NK-92 (cell line): Measurements from ENCODE around the gene CEP70.
"Not testable (repeated sequence)": the region's sequence is repeated elsewhere in the genome, so short reads cannot be mapped to it uniquely, and the experiment has no call there.

Source experiments
- DNase-seq: peaks from one replicate; lab custom pipeline; 2025; ENCODE audit not compliant: unreplicated experiment; lab: John Stamatoyannopoulos, UW

The CEP70 gene

DNA sequence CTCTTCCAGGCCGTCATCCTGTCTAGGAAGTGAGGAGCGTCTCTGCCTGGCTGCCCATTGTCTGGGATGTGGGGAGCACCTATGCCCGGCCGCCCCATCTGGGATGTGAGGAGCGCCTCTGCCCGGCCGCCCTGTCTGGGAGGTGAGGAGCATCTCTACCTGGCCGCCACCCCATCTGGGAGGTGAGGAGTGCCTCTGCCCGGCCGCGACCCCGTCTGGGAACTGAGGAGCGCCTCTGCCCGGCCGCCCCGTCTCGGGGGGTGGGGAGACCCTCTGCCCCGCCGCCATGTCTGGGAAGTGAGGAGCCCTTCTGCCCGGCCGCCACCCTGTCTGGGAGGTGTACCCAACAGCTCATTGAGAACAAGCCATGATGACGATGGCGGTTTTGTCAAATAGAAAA, 72.6 kb downstream of the CEP70 start:
- not testable (repeated sequence) for DNase-seq

DNA sequence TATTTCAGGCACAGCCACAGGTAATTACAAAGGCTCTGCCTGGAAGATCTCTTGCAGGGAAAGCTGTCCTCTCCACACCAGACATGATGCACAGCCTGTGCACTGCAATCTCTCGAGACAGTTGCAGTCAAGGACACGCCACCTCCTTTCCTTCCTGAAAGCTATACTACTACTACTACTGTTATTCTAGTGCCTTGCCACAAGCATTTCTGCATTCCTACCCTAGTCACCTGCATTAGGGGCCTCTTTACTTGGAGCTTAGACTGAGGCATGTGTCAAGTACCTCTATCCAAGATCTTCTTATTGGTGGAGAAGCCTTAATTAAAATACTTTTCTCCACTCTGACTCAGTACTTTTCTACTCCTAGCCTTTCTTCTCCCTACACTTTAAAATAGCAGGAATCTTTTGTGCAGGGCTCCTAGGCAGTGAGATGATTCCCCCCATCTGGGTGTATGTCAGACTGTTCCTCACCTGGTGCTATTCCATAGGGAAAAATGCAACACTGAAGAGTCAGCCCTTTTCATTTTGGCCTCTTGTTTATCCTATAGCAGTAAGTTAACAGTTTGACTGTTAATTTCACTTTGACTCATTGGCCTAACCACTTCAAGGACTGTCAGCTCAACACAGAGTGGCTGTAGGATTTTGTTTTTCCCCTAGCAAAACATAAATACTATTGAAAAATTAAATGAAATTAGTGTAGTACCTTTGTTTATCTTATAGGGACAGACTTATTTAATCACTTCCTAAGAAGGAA, 80.8 kb downstream of the CEP70 start:
- no peak for DNase-seq

GRCh38 chr3:138511945-138512344, 82.1 kb downstream of the CEP70 start:
- DNase-seq = no peak

DNA sequence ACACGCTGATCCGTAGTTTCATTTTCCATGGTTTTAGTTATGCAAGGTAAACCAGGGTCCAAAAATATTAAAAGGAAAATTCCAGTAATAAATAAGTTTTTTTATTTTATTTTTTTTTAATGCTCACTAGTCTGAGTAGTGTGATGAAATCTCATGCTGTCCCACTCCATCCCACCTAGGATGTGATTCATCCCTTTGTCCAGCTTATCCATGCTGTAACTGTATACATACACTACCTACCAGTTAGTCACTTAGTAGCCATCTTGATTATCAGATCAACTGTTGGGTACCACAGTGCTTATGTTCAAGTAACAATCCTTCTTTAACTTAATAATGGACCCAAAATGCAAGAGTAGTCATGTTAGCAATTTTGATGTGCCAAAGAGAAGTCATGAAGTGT, 84.5 kb downstream of the CEP70 start:
- no peak for DNase-seq

DNA sequence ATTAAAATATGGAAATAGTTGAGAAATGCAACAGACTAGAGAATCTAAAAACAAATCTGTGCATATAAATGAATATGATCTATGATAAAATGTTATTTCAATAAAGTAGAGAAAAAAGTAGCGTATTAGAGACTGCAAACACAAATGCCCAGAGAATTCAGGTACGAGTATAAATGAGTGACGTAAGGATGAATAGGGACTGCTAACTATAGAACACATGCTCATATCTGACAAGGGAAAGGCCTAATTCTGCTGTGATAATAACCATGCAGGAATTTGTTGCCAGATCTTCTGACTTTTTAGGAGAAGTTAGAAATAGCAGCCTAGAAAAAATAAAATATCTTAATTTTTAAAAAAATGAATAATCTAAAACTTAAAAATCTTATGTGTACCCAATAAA, 86.5 kb downstream of the CEP70 start:
- DNase-seq = no peak

- DNase-seq = no peak
These were observed 95.1 kb downstream of the CEP70 start for GRCh38 chr3:138498991-138499390.

- no peak for DNase-seq
These were observed 96.2 kb downstream of the CEP70 start for GRCh38 chr3:138497851-138498250.

- no peak for DNase-seq
These were observed 97.0 kb downstream of the CEP70 start for GRCh38 chr3:138497021-138497420.

DNA sequence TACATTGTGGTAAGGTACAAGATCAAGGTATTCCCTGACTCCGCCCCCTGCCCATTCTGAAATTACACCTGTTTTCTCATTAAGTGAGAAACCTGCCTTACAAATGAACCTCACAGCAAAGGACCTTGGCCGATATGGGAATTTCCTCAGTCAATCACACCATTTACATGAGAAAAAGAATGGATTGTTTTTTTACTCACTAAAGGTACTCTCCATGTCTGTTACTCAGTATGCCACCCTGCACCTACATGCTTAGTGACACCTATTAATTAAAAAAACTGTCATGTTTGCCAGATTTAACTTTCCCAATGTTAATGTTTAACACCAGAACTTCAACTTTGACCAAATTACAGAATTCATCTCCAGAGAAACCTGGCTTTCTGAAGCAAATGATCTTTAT, 97.6 kb downstream of the CEP70 start:
- DNase-seq = no peak

DNA sequence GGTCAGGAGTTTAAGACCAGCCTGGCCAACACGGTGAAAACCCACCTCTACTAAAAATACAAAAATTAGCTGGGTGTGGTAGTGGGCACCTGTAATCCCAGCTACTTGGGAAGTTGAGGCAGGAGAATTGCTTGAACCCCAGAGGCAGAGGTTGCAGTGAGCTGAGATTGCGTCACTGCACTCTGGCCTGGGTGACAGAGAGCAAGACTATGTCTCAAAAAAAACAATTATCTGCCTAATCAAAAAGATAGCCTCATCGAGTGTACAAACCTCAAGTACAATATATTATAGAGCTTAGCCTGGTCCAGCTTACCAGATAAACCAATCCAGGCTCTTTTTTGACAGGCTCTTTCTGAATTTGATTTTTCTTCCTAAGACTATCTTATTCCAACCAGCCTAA, 98.4 kb downstream of the CEP70 start:
- not testable (repeated sequence) for DNase-seq

DNA sequence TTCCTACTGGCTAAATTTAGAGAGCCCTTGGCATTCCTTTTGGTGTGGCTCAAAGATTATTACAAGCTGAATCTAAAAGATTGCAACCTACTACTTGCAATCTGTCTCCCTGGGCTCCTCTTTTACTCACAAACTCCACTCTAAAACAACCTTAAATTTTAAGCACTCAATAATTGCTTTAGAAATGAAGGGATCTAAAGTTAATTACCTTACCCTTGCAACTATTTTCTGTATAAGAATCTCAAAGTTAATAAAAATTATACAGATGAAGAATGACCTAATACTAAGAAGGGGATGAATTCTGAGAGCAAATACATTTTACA, 99.5 kb downstream of the CEP70 start:
- no peak for DNase-seq

DNA sequence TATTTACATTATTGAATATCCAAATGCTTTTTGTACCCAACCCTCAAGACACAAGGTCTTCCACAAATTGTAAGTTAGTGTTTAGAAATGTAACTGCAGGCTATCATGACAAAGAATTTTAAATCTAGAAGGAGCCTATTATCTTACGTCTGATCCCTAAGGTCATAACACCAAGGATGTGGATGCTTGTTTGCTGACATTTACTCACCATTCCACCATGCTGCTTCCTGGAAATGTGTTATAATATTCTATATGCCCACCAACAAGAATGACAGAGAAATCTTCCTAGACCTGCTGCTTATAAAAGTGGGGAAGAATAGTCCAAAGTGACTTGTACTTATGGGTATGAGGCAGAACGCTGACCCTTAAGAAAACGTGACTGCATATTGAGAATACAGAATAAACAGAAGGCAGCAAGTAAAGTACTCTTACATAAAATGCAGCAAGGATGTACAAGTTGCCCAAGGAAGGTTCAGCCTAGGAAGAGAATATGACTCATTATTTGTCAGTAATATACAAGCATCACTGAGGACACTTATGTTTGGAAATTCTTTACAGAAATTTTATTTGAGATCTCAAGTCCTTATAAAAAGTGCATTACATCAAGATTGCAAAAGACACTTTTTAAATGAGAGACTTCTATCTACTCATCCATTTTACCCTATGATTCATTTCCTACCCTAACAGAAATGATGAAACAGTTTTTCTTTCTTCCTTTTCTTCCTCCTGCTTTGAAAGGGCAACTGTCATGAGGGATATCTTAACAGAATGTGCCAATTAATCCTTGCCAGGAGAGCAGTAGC, 100.1 kb downstream of the CEP70 start:
- no peak for DNase-seq

DNA sequence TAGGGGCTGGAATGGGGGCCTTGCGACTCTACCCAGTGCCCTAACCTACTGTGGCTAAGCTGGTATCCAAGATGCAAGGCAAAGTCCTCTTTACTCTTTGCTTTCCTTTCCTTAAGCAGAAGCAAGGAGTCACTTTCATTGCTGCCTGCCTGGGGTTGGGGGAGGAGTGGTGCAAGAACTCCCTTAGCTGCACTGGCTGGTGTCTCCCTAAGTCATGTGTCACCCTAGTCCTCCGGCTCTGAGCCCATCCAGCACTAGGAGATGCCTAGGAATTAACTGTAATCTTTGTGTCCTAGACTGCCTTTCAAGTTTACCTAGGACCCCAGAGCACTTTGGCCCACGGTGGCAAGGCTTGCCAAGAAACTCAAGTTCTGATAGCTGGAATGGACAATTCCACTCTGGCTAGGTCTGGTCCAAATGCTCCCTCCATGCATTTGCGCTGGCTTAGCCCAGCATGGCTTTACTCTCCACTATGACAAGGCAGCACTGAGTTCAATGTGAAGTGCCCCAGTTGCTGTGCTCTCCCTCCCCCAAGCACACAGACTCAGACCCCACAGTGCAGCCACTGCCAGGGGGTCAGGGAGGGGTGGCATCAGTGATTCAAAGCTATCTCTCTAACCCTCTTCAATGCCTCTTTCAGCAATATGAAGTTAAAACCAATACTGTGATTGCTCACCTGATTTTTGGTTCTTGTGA, 100.9 kb downstream of the CEP70 start:
- DNase-seq = no peak

DNA sequence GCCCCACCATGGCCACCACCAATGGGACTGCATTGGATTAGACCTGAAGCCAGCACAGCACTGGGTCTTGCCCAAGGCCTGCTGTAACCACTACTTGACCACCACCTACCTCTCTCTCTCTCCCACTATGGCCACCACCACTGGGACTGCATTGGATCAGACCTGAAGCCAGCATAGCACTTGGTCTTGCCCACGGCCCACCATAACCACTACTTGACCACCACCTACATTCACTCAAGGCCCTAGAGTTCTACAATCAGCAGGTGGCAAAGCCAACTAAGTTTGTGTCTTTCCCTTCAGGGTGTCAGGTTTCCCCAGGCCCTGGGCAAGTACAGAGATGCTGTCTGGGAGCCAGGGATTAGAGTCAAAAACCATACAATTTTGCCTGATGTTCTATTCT, 102.1 kb downstream of the CEP70 start:
- no peak for DNase-seq

GRCh38 chr3:138486580-138486979, 107.5 kb downstream of the CEP70 start:
- DNase-seq = not testable (repeated sequence)

- DNase-seq = not testable (repeated sequence)
These were observed 109.4 kb downstream of the CEP70 start for GRCh38 chr3:138484672-138485071.

- DNase-seq = no peak
These were observed 114.6 kb downstream of the CEP70 start for GRCh38 chr3:138479438-138479863.

GRCh38 chr3:138477801-138478200, 116.3 kb downstream of the CEP70 start:
- no peak for DNase-seq

DNA sequence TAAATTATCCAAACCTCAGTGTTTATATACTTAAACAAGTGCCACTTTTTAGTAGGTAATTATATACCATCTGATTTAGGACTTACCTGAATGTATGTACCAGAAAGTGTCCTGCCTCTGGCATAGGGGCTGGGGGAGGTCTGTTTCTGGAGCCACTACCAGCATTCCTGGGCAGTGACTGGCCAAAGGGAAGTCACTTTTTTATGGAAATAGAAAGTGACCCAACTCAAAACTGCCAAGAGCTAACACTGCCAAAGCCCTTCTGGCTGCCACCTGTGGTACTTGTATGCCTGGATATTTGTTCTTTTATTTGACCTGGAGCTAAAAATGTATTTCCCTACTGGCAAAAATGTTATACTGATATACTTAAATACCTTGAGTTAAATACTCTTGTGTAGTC, 116.9 kb downstream of the CEP70 start:
- no peak for DNase-seq

DNA sequence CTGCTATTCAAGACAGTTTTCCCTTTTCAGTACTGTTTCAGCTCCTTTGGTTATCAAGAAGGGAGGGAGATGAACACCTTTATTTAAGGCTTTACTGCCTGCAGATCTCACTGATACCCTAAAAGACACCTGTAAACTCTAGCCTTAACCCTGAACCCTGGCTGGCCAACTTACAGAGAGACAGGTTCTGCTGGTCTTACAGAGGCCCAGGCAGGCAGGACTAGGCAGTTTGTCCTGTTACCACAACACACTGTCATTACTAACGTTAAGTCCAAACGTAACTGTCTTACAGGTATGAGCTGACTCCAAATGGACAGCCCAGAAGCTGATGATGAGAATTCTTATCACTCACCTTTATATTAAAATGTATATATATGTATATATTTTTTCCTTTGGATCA, 117.5 kb downstream of the CEP70 start:
- no peak for DNase-seq

DNA sequence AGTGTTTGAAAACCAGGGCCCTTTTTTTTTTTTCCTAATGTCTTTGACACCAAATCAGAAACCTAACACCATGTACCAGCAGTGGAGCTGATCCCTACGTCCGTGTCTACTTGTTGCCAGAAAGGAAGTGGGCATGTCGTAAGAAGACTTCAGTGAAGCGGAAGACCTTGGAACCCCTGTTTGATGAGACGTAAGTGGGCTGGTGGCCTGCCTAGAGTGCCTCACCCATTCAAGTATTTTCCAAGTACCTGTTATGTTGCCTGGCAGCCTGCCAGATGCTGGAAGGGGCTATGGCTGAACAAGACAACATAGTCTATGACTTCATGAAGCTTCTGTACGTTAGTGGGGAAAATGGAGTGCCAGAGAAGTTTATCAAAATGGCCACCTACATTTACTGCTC, 119.9 kb downstream of the CEP70 start:
- no peak for DNase-seq

DNA sequence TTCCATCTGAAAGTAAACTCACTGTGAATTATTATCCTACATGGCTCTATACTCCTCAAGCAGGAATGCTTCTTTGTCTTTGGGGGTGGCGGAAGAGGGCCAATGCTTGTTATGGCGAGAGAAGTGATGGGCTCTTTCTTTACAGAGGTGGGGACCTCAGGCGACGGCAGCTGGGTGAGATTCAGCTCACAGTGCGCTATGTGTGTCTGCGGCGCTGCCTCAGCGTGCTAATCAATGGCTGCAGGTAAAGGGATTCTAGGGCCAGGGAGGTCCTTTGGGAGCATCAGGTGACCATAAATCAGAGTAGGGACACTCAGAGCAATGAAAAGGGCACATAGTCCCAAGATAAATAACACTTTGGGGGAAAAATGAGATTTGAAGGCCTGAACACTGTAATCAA, 120.7 kb downstream of the CEP70 start:
- DNase-seq = no peak
